GM18858 (cell line): ENCODE data around the gene AUP1.
"Not testable (repeated sequence)": the region's sequence is repeated elsewhere in the genome, so short reads cannot be mapped to it uniquely, and the experiment has no call there.

Source experiments
- ATAC-seq: cut with Tn5 transposase; IDR thresholded peaks from one replicate; pipeline ENCODE4 v1.9.1; 2021; ENCODE audit not compliant: unreplicated experiment

AUP1 gene

DNA sequence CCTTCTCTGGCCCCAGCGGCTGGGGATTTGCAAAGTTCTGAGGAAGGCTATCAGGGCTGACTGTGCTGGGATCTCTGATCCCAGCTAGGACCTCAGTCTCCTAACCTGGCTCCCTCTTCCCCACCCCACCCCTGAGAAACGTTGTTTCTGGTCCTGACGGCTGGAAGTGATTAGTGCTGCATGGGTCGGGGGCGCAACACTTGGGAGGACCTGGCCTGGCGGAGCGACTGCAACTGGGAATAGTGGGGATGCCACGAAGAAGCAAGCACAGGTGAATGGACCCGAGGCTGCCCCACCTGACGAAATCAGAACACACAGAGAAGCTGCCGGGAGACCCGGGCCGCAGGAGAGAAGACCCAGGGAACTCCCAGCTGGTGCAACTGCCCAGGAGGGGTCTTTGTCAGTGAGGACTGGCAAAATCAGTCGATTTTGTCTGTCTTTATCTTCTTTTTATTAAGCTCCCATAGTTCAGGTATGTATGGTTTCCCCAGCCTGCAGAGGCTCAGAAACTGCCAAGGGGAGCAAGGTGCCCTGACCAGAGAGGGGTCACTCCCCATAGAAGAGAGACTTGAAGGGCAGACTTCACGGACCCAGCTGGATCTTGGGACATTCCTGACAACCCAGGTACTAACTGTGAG is 29.4 kb downstream of the AUP1 start:
- no peak for ATAC-seq

DNA sequence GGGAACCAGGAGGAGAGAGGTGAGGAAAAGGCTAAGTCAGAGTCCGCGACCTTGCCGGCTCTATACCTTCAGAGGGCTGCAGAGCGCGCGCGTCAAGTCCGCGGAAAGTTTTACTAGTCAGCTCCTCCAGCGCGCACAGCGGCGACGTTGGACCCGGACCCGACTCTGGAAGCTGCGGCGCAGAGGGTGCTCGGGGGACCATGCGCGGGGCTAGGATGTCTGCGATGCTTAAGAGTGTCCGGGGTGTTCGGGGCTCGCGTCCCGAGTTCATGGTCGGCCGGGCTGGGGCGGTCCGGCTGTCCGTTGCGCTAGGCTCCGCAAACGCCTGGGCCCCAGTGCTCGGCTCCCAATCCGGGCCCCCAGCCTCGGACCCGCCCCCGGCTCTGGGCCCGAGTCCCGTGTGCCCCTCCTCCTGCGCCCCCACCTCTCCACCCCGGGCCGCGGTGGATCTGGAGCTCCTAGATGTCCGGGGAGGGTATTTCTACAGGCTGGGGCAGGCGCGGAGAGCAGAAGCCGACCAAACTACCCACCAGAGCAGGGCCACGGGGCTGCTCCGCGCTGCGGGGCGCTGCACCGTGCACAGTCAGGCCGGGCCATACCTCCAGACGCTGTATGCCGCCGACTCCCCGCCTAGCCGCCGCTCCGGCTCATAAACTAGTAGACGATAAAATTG is 30.1 kb downstream of the AUP1 start, which contains the start of gene LBX2:
Gene LBX2, minus strand, starts transcription at position 337 of the 673 bp plus-strand sequence. Its CDS starts 66 bp downstream, at position 271.
- no peak for ATAC-seq

DNA sequence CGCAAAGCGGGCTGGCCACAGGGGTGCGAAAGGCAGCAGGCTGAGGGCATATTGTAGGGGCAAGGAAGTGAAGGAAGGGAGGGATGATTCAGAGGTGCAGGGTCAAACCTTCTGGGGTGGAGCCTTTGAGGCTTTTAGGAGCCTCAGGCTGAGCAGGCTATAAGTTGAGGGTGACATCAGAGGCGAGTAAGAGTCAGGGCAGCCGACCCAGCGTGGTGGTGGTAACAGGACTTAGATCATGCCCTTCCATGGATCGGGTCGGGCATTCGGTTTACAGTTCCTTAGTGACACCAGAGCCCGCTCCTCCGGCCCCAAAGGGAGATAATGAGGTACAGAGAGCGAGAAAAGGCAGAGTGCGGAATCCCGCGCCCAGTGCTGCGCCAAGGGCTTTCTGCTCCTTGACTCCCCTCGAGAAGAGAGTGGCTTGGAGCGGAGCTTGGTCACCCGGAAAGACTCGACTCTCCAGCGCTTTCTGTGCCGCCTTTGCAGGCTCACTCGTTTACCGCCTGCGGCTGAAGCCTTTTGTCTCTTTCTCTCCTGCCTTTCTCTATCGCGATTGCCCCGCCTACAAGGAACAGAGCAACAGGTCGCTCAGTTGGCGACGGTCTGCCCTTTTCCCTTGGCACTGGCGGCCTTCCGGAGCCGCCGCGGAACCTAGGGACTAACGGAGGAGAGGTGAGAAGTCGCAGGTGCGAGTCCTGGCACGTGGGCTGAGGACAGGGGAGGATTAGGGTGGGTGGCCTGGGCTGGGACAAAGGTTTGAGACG is 30.8 kb downstream of the AUP1 start:
- ATAC-seq, result no peak

DNA sequence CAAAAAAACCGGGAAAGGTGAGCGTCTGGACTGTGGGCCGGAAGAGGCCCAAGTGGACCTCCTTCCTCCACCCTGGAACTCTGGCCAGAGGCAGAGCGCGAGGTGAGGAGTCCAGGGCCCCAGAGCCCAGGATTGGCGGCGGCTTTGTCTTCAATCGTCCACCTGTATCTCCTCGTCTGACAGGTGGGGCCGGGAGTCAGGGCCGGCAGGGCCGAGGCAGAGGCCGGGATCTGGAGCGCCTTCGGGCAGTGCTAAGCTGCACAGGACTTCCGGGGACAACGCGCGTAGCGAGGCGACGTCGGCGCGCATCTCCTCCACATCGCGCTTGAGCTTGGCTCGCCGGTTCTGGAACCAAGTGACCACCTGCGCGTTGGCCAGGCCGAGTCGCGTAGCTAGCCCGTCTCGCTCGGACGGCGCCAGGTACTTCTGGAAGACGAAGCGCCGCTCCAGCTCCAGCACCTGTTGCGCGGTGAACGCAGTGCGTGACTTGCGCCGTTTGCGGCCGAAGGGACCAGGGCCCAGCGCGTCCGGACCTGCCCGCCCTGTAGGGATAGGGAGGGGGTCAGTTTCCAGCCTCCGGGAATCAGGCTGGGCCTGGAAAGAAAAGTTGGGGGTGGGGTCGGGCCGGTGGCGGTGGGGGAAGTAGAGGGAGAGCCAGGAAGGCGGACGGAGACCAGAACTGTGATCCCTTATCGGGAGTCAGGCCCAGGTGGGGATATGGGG is 31.6 kb downstream of the AUP1 start:
- no peak for ATAC-seq

- no peak for ATAC-seq
Measured at GRCh38 chr2:74496997-74497776, 32.3 kb downstream of the AUP1 start.

DNA sequence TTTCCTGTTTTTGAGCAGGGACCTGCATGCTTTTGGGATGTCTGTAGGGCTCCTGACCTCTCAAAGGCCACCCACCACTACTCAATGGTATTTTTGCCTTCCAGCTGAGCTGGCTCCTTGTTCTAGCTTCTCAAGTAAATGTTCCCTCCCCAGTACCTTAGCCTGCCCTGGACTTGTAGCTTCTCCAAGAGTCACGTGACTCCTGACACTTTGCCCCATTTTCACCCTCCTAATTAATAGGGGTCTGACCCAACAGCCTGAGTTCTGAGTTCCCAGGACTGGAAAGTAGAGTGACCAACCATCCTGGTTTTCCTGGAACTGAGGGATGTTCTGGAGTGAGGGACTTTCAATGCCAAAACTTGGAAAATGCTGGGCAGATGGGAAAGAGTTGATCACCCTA is 34.1 kb downstream of the AUP1 start:
- ATAC-seq, result no peak

GRCh38 chr2:74493546-74493945 is 36.0 kb downstream of the AUP1 start:
- ATAC-seq, result no peak

- ATAC-seq, result no peak
Measured at GRCh38 chr2:74491648-74492544, 37.6 kb downstream of the AUP1 start.

GRCh38 chr2:74489906-74490305 is 39.6 kb downstream of the AUP1 start:
- no peak for ATAC-seq

DNA sequence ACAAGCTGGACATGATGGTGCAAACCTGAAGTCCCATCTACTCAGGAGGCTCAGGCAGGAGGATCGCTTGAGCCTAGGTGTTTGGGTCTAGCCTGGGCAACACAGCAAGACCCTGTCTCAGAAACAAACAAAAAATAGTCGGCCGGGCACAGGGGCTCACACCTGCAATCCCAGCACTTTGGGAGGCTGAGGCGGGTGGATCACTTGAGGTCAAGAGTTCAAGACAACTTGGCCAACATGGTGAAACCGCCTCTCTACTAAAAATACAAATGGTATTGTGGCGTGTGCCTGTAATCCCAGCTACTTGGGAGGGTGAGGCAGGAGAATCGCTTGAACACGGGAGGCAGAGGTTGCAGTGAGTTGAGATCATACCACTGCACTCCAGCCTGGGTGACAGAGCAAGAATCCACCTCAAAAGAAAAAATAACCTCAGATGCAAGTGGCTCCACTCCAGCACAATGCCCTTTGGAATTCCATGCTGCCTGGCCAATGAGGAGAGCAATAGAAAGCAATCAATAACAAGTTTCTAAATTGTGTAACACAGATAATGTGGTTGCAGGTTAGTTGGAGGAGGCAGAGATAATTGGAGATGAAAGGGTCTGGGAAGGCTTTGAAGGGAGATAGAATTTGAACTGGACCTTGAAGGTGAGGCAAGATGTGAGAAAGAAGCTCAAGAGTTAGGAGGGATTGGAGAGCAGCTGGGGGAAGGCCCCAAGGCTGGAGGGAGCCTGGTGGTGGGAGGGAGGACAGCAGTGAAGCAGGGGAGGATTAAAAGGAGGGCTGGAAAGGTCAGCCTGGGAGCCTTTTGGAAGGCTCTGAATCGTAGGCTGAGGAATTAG is 40.6 kb downstream of the AUP1 start:
- no peak for ATAC-seq

- no peak for ATAC-seq
Measured at GRCh38 chr2:74486141-74486540, 43.4 kb downstream of the AUP1 start.

DNA sequence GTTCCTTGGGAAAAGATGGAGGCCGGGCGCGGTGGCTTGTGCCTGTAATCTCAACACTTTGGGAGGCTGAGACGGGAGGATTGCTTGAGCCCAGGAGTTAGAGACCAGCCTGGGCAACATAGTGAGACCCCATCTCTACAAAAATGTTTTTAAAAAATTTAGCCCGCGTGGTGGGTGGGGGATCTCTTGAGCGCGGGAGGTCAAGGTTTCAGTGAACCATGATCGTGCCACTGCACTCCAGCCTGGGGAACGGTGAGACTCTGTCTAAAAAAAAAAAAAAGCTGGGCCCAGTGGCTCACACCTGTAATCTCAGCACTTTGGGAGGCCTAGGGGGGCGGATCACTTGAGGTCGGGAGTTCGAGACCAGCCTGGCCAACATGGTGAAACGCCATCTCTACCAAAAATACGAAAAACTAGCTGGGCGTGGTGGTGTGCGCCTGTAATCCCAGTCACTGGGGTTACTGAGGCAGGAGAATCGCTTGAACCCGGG is 45.8 kb downstream of the AUP1 start:
- not testable (repeated sequence) for ATAC-seq

DNA sequence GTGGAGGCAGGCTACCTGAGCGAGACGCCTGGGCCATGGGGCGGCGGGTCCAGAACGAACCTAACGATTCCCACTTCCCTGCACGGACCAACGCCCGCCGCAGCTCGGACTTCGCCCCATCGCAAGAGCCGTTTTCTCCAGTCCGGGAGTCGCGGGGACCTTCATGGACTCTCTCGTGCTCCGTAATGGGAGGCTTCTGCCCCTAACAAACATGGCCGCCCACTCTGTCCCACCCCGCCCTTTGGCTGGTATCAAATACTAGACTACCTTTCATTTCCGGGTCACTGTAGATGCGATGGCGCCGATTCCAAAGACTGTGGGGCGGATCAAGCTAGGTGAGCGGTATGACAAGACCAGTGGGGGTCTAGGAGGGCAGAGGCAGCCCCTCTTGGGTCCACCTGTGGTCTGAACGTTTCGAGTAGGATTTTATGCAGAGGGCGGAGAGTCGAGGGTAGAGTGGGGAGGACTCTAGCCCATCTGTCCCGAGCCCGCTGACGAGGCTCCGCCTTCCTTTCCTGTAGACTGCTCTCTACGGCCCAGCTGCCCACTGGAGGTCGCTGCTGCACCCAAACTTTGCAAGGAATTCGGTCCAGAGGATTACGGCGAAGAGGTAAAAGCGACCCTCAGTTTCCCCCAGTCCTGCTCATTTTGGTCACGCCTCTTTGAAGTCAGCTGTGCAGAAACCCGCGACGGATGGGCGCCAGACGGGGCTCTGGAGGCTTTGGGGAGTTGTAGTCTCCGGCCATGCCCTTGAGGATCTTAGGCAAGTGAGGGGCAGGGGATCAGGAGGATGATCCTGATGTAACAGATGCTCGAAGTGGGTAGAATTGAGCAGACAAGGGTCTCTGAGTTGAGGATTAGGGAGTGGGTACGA is 46.5 kb downstream of the AUP1 start, which contains the start of the genes CCDC142 and TTC31:
Gene CCDC142, minus strand, starts transcription at position 198 of the 874 bp plus-strand sequence. Its CDS starts 161 bp downstream, at position 37.
Gene TTC31, plus strand, starts transcription at position 281 of the 874 bp plus-strand sequence. Its CDS starts 15 bp downstream, at position 296.
- ATAC-seq, result peak; percentile 78

DNA sequence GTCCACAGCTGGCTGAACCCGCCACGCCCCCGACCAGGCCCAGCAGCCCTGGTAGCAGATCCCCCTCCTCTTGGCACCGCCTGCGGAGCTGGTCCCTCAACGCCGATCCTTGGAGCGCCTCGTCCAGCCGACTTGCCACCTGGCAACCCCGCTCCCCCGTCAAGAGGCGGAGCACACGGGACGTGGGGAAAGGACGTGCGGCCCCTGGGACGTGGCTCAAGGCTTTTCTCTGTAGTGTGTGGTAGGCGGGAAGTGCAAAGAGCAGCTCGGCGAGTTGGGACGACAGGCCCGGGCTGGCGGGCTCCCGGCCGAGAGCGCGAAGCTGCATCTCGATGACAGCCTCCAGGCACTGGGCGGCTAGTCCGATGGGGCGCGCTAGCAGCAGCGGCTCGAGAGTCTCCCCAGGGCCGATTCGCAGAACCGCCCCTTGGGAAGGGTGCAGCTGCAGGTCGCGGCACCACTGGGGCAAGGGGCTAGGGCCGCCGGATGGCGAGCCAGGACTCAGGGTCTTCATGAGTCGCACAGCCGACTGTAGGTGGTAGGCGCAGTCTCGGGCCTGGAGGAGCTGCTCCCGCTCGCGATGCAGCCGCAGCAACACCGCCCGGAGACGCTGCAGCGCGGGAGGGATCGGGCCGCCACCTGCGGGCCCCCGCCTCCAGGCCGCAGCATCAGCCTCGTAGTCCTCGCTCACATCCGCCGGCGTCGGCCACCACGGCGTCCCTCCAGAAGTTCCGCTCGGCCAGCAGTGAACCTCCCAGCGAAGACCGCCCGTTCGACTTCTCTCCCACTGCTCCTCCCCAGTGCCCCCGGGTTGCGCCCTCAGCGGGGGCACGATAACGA is 47.3 kb downstream of the AUP1 start:
- ATAC-seq, result peak; percentile 26

GRCh38 chr2:74481431-74481830 is 48.1 kb downstream of the AUP1 start:
- ATAC-seq, result no peak
